ENCODE results near the gene REG4. TPM values are rescaled to one million over a fixed set of nuclear protein-coding genes. Genes with fewer than 3 reads are reported as not detected.

The REG4 gene
- total and polyA plus RNA-seq, 2 of the 4 experiments (the other 2 are of a cell fraction) = not detected

GRCh38 chr1:119806489-119806888 lies 4.8 kb downstream of the REG4 start:
- Histone ChIP-seq H3K9me3 (ENCODE audit: control insufficient read depth, insufficient read depth, low read length) (no peaks in the 10 kb centered on the region), H3K4me2 (ENCODE audit: low read depth, low read length) (no peak overlapping the region), H3K4me1 (ENCODE audit: control insufficient read depth, insufficient read depth, low read length) (peaks cover 3% of the 10 kb centered on the region; the same call in 1 of the 2 replicates), H3K79me1 (ENCODE audit: low read depth in 1 of 2, low read length in 2 of 2) (no peaks in the 10 kb centered on the region), H2AFZ (replicated peaks; ENCODE audit: low read length, poor library complexity) (no peak overlapping the region), H3K23ac (ENCODE audit: low read depth, low read length) (no peak overlapping the region), H4K5ac (ENCODE audit: low read depth, low read length) (no peak overlapping the region), H3K27ac (ENCODE audit: insufficient read depth, low read length) (no peak overlapping the region), H3K9ac (ENCODE audit: low read depth, low read length) (no peak overlapping the region), H2AK9ac (replicated peaks; ENCODE audit: low read depth, low read length, poor library complexity) (no peak overlapping the region), H3K14ac (replicated peaks; ENCODE audit: low read depth, low read length) (no peak overlapping the region), H2BK20ac (ENCODE audit: low read depth, low read length) (no peak overlapping the region), H3K36me3 (ENCODE audit: control insufficient read depth, insufficient read depth, low read length) (no peaks in the 10 kb centered on the region), H3K56ac (ENCODE audit: extremely low read depth, insufficient read depth, low read length) (no peak overlapping the region), H3K9me1 (ENCODE audit: insufficient read depth, low read length) (no peaks in the 10 kb centered on the region), H2AK5ac (ENCODE audit: low read depth, low read length) (no peak overlapping the region), H4K20me1 (ENCODE audit: insufficient read depth, low read length) (no peaks in the 10 kb centered on the region), H2BK120ac (ENCODE audit: low read depth, low read length) (no peak overlapping the region), H2BK5ac (ENCODE audit: low read depth, low read length, poor library complexity, severe bottlenecking) (no peak overlapping the region), H4K8ac (ENCODE audit: low read depth in 2 of 2, low read length in 2 of 2) (no peak overlapping the region), H3K4ac (ENCODE audit: low read depth, low read length) (no peak overlapping the region), H2BK15ac (ENCODE audit: low read depth, low read length) (no peak overlapping the region), H3K4me3 (ENCODE audit: insufficient read depth, low read depth, low read length) (no peak overlapping the region), H3K18ac (ENCODE audit: low read depth, low read length) (no peak overlapping the region), H3K27me3 (ENCODE audit: control insufficient read depth, insufficient read depth, low read length) (peaks cover 12% of the 10 kb centered on the region), H4K91ac (ENCODE audit: insufficient read depth, low read depth, low read length) (no peak overlapping the region)
- intact Hi-C loops (cut with micrococcal nuclease) = loop anchor here (2.0 to 5.0 kb wide), 2 partner anchors 18 to 136 kb away; no protein-coding TSS in a partner anchor
- ATAC-seq (ENCODE audit: low read depth) (no peak), DNase-seq (no peak)
- dilution Hi-C loops (cut with HindIII; ENCODE audit: low sequenced_read_pairs, unreplicated experiment) = no loop called here
- in situ Hi-C loops (cut with MboI; ENCODE audit: low sequenced_read_pairs) = no loop called here
- ChIA-PET POLR2A (ENCODE audit: unreplicated experiment) (no interaction called here), CTCF (no interaction called here)
- no TSS peak for BruUV-seq (replicated peaks)
- TF ChIP-seq NFE2L2 (IDR thresholded peaks at IDR 0.05; ENCODE audit: low read depth, low read length) (no peak), POLR2A (IDR thresholded peaks at IDR 0.05; ENCODE audit: low read depth, low read length) (no peak), SMC3 (IDR thresholded peaks at IDR 0.05; ENCODE audit: low read depth, low read length) (no peak), MAFK (IDR thresholded peaks at IDR 0.05; ENCODE audit: low read depth, low read length) (no peak), RAD21 (IDR thresholded peaks at IDR 0.05; ENCODE audit: low read length) (no peak), RFX5 (IDR thresholded peaks at IDR 0.05; ENCODE audit: low read depth, low read length) (no peak)
- no CpG with 5 or more reads among the region's 4 CpGs for WGBS, 2 experiments (ENCODE audit: extremely low coverage in 2 of 2, insufficient read length in 1 of 2)
